ENCODE measurements around the gene PDXK. TPM values are rescaled to one million over a fixed set of nuclear protein-coding genes. Genes with fewer than 3 reads are reported as not detected.

Gene PDXK
- total RNA-seq, 1 experiment from 2014 or later, result 175 TPM

DNA sequence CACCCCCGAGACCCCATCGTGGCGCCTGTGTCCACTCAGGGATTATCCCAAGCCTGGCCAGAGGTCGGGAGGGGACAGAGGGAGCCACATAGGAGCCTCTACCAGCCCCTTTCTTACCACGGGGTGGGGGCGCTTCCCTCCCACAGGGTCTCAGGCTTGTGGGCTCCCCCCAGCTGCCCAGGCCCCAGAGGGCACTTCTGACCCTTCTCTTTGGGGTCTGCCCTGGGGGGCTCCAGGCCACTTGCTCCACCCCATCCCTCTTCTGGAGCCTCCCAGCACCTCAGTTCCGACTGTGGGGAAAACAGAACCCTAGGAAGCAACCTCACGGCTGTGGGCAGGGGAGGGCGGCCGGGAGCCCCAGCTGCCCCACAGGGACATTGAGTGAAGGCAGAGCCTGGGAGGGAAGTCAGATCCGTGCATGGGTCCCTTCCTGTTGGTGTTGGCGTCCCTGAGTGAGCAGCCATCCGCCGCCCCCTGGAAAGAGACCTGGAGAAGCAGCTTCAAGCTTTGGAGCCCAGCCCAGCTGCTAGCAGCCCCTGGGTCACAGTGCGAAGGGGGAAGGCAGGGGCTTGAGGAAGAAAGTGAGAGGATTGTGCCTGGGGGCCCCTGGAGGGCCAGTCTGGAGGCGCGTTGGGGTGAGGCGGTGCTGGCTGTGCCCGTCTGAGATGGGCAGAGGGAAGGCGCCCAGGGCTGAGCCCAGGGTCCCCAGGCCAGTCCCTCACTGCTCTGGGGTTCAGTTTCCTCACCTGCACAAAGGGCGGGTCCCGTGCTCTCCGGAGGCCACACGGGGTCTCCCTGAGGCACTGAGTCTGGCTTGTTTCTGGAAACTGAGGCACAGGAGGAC is 92.6 kb downstream of the PDXK start:
- DNase-seq, result no peak
- Histone ChIP-seq H3K27ac (no peak overlapping the region), H3K4me2 (no peak overlapping the region), H3K4me3 (no peak overlapping the region), H2AFZ (no peak overlapping the region), H3K9me2 (ENCODE audit: insufficient read depth) (no peaks in the 10 kb centered on the region), H4K20me1 (ENCODE audit: insufficient read depth) (no peaks in the 10 kb centered on the region; the same call in 1 of the 2 replicates), H3K27me3 (ENCODE audit: insufficient read depth, low read depth) (no peaks in the 10 kb centered on the region), H3K36me3 (ENCODE audit: low read depth) (no peaks in the 10 kb centered on the region), H3K4me1 (replicated peaks; ENCODE audit: insufficient read depth) (peaks cover 7% of the 10 kb centered on the region), H3K9me3 (ENCODE audit: insufficient read depth, low read depth) (no peaks in the 10 kb centered on the region), H3K79me2 (ENCODE audit: low read depth) (no peaks in the 10 kb centered on the region), H3F3A (ENCODE audit: insufficient read depth, low read depth) (peaks cover 10% of the 10 kb centered on the region; the same call in 1 of the 2 replicates)
- ChIA-PET POLR2A (ENCODE audit: unreplicated experiment) (interaction anchor here (0.6 kb wide), 1 partner anchor 192 kb away, joined by 4 read pairs; no protein-coding TSS in a partner anchor), CTCF (interaction anchor here (1.2 kb wide), 1 partner anchor 128 kb away, joined by 3 read pairs; no protein-coding TSS in a partner anchor)
- BruUV-seq (replicated peaks), result no TSS peak
- no peak for TF ChIP-seq CTCF (conservative IDR thresholded peaks at IDR 0.05)
- TF ChIP-seq EZH2 (IDR thresholded peaks at IDR 0.05; ENCODE audit: low read depth), result no peak
- intact Hi-C loops (cut with micrococcal nuclease; ENCODE audit: unreplicated experiment), result loop anchor here (2.0 to 10.0 kb wide), 2 partner anchors 127 to 673 kb away; no protein-coding TSS in a partner anchor

Other genes with a start within 250 kb of the PDXK start
- gene HSF2BP, start 59.6 kb upstream of the PDXK start, total RNA-seq (2021), result 4.6 and 7.3 TPM in 2 replicates
- gene RRP1B, start 59.6 kb upstream of the PDXK start, total RNA-seq (2021), result 26.1 and 26.3 TPM in 2 replicates
- 88.5 and 136 TPM in 2 replicates for gene CSTB, start 57.2 kb downstream of the PDXK start, total RNA-seq (2021)
- gene RRP1, start 70.4 kb downstream of the PDXK start, total RNA-seq (2021), result 24.9 and 28.0 TPM in 2 replicates
- 39.0 and 41.2 TPM in 2 replicates for gene AGPAT3, start 146.1 kb downstream of the PDXK start, total RNA-seq (2021)

Data from PC-9 (cell line).